HG03442 (cell line): Measurements from ENCODE around the gene HINT2.

Experiments used
- ATAC-seq: cut with Tn5 transposase; IDR thresholded peaks from one replicate; pipeline ENCODE4 v1.9.1; 2021; ENCODE audit warnings: mild to moderate bottlenecking, moderate library complexity; ENCODE audit not compliant: unreplicated experiment

Gene HINT2

GRCh38 chr9:35781066-35781465 is 33.8 kb downstream of the HINT2 start:
- ATAC-seq, result no peak

GRCh38 chr9:35778496-35778895 is 36.3 kb downstream of the HINT2 start:
- no peak for ATAC-seq

- ATAC-seq, result no peak
These were observed 38.8 kb downstream of the HINT2 start for GRCh38 chr9:35776018-35776417.

- no peak for ATAC-seq
These were observed 39.8 kb downstream of the HINT2 start for GRCh38 chr9:35774907-35775635.

GRCh38 chr9:35771943-35772342 is 42.9 kb downstream of the HINT2 start:
- ATAC-seq, result no peak

GRCh38 chr9:35771534-35771933 is 43.3 kb downstream of the HINT2 start:
- no peak for ATAC-seq

GRCh38 chr9:35771075-35771433 is 43.8 kb downstream of the HINT2 start:
- no peak for ATAC-seq

- no peak for ATAC-seq
These were observed 45.1 kb downstream of the HINT2 start for GRCh38 chr9:35769763-35770162.

GRCh38 chr9:35767458-35767857 is 47.4 kb downstream of the HINT2 start:
- ATAC-seq, result no peak

- no peak for ATAC-seq
These were observed 47.8 kb downstream of the HINT2 start for GRCh38 chr9:35766997-35767396.

GRCh38 chr9:35763803-35764202 is 51.0 kb downstream of the HINT2 start:
- no peak for ATAC-seq

GRCh38 chr9:35763181-35763580 is 51.7 kb downstream of the HINT2 start:
- no peak for ATAC-seq
